Retinal pigment epithelial cell (primary cell): ENCODE measurements around the gene AGPAT3.

ENCODE experiments used
- DNase-seq: peaks from one replicate; pipeline ENCODE4 v3.0.0-alpha.2; 2010; ENCODE audit warnings: low read depth
- H3K4me3 ChIP-seq: 2 replicates; pipeline ENCODE4 v1.5.1; 2011; ENCODE audit warnings: mild to moderate bottlenecking, low read length, control low read depth, moderate library complexity
- TF ChIP-seq, protein P1 (sequence below): conservative IDR thresholded peaks from 2 replicates; pipeline ENCODE4 v1.5.1; 2011; ENCODE audit warnings: low read depth, low read length, control low read depth, inconsistent platforms

The AGPAT3 gene

DNA sequence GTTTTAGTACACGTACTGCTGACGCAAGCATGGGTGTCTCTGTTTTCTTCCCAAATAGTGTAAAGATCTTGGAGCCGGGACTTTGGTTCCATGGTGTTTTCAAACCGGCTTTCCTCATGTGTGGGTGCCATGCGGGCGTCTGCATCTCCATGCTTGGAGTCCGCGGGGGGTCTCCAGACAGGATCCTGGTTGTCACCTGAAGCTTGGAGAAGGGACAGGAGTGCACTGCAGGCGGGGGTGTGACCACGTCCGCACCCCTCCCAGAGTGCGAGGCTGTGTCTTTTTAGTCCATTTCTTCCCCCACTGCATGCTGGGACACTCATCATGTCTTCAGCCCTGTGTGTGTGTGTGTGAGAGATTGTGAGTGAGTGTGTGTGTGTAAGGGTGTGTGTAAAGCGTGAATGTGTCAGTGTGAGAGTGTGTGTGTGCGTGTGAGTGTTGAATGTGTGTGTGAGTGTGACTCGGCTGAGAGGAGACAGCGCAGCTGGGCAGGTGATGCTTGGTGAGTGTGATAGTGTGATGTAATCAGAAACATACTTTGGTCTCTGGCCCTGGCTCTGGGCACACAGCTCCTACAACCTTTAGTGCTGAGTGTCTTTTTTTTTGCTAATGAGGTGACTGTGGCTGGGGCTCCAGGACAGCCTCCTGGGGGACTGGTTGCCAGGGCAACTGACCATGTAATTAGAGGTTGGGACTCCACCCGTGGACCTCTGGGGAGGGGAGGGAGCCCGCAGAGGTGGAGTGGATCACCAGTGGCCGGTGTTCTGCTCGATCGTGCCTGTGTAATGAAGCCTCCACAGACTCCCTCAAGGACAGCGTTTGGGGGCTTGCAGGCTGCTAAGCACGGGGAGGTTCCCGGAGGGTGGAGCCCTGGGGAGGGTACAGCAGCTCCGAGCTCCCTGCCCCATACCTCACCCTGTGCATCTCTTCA is 55.1 kb downstream of the AGPAT3 start:
- DNase-seq, result no peak
- no peak overlapping the region for H3K4me3 ChIP-seq
- TF ChIP-seq, protein P1, sequence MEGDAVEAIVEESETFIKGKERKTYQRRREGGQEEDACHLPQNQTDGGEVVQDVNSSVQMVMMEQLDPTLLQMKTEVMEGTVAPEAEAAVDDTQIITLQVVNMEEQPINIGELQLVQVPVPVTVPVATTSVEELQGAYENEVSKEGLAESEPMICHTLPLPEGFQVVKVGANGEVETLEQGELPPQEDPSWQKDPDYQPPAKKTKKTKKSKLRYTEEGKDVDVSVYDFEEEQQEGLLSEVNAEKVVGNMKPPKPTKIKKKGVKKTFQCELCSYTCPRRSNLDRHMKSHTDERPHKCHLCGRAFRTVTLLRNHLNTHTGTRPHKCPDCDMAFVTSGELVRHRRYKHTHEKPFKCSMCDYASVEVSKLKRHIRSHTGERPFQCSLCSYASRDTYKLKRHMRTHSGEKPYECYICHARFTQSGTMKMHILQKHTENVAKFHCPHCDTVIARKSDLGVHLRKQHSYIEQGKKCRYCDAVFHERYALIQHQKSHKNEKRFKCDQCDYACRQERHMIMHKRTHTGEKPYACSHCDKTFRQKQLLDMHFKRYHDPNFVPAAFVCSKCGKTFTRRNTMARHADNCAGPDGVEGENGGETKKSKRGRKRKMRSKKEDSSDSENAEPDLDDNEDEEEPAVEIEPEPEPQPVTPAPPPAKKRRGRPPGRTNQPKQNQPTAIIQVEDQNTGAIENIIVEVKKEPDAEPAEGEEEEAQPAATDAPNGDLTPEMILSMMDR, result no peak

DNA sequence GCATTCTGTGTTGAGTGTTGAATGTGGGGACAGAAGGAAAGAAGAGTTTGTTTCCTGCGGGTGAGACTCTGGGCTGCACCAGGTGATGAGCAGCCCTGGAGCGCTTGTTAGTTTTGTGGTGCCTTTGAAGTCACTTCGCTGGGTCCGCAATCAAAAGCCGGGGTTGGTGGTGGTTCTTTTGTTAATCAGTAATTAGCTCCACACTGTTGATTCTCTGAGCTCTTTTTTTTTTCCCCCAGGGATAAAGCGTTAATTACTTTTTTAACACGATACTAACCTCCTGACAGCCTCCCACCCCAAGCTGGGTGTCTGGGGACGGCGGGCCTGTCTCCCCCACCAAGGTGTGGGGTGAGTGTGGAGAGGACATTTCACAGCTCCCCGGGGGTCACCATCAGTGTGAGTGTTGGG is 56.6 kb downstream of the AGPAT3 start:
- DNase-seq, result no peak
- H3K4me3 ChIP-seq, result no peak overlapping the region
- TF ChIP-seq, protein P1, result no peak

GRCh38 chr21:43921979-43922945 is 57.2 kb downstream of the AGPAT3 start:
- TF ChIP-seq, protein P1, result no peak
- no peak for DNase-seq
- no peak overlapping the region for H3K4me3 ChIP-seq

- TF ChIP-seq, protein P1, result no peak
- H3K4me3 ChIP-seq, result no peak overlapping the region
- DNase-seq, result no peak
Observed at GRCh38 chr21:43922949-43923348, 57.9 kb downstream of the AGPAT3 start.

GRCh38 chr21:43923391-43923790 is 58.4 kb downstream of the AGPAT3 start:
- peak; percentile 55 for DNase-seq
- TF ChIP-seq, protein P1, result no peak
- no peak overlapping the region for H3K4me3 ChIP-seq

GRCh38 chr21:43924421-43925095 is 59.5 kb downstream of the AGPAT3 start:
- TF ChIP-seq, protein P1, result no peak
- DNase-seq, result no peak
- no peak overlapping the region for H3K4me3 ChIP-seq
